Ramos (cell line): ENCODE results near the gene BDH2.

ENCODE experiments used
- in situ Hi-C: fragments of 300-500 bp; cut with MboI; formaldehyde crosslinking; loops from one replicate; pipeline ENCODE4 v1.14.3; 2022; ENCODE audit warnings: low sequenced_read_pairs; ENCODE audit not compliant: unreplicated experiment

The BDH2 gene

GRCh38 chr4:103089481-103089880 lies 10.2 kb downstream of the BDH2 start:
- in situ Hi-C loops: loop anchor here (5.0 kb wide), 1 partner anchor 467 kb away; no protein-coding TSS in a partner anchor

- in situ Hi-C loops: loop anchor here (5.0 kb wide), 1 partner anchor 464 kb away; no protein-coding TSS in a partner anchor
Measured at GRCh38 chr4:103086551-103086950, 13.1 kb downstream of the BDH2 start.

- in situ Hi-C loops: loop anchor here (5.0 kb wide), 1 partner anchor 463 kb away; no protein-coding TSS in a partner anchor
Measured at GRCh38 chr4:103085555-103086196, 14.0 kb downstream of the BDH2 start.

DNA sequence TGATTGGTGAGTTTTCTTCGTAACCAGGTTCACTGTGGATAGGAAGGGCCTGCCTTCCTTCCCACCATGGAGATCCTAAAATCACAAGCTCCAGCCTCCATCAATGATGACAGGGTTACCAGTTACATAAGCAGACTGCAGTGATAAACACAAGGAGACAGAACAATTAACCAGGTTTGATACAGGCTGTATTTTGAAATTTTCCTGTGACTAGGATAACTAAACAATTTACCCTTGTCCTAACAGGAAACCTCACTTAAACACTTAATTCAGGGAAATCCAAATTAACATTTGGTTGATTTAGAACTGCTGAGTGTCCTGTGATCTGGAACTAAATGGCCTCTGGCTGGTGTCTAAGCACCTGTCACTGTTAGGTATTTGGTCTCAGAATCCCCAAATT lies 20.0 kb downstream of the BDH2 start:
- in situ Hi-C loops: no loop called here

GRCh38 chr4:103076747-103077347 lies 22.8 kb downstream of the BDH2 start, which contains the start of gene SLC9B2:
Gene SLC9B2 (minus strand): TSS chr4:103076761. CDS start chr4:103067550, 9,211 bp downstream.
- in situ Hi-C loops: no loop called here

- in situ Hi-C loops: no loop called here
Measured at GRCh38 chr4:103075894-103076746, 23.5 kb downstream of the BDH2 start.

DNA sequence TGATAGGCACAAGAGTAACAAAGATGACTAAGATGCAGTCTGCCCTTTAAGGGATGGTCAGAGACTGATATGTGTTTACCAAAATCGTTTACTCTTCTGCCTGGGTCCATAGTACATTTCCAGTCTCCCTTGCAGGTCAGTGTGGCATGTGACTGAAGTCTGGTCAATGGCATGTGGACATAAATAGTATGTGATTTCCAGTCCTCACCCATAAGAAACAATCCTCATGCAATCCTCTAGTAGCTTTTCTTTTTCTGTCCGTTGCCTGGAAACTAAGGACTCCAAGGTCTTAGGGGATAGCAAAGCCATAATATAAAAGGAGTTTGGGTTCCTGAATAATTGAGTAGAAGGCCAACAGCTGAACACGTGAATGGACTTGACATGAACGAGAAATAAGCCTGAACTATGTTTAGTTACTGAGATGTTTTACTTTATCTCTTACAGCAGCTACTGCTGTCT lies 24.2 kb downstream of the BDH2 start:
- in situ Hi-C loops: no loop called here

GRCh38 chr4:103074744-103075434 lies 24.7 kb downstream of the BDH2 start:
- in situ Hi-C loops: no loop called here

- in situ Hi-C loops: no loop called here
Measured at GRCh38 chr4:103073792-103074438, 25.7 kb downstream of the BDH2 start.

- in situ Hi-C loops: no loop called here
Measured at GRCh38 chr4:103067841-103068547, 31.6 kb downstream of the BDH2 start.

GRCh38 chr4:103060453-103061148 lies 39.0 kb downstream of the BDH2 start:
- in situ Hi-C loops: no loop called here

GRCh38 chr4:103054030-103054429 lies 45.6 kb downstream of the BDH2 start:
- in situ Hi-C loops: no loop called here

GRCh38 chr4:103052779-103053178 lies 46.9 kb downstream of the BDH2 start:
- in situ Hi-C loops: no loop called here

- in situ Hi-C loops: no loop called here
Measured at GRCh38 chr4:103052145-103052544, 47.5 kb downstream of the BDH2 start.

GRCh38 chr4:103050736-103051436 lies 48.7 kb downstream of the BDH2 start:
- in situ Hi-C loops: no loop called here

GRCh38 chr4:103046416-103047290 lies 53.0 kb downstream of the BDH2 start:
- in situ Hi-C loops: no loop called here

DNA sequence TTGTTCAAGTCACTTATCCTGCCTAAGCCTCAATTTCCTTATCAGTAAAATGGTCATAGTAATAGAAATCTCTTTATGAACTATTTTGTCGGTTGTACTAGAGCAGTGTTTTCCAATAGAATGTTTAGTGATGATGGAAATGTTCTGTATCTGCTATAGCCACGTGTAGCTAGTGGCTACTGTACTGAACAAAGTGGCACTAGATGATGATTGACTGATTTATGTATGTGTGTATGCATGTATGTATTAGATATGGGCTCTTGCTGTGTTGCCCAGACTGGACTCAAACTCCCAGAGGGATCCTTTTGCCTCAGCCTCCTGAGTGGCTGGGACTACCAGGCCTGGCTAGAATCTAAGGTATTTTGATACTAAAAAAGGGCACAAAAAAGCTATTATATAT lies 55.5 kb downstream of the BDH2 start:
- in situ Hi-C loops: no loop called here
